ENCODE data around the gene SLC9A3.
"Not testable (repeated sequence)": the region's sequence is repeated elsewhere in the genome, so short reads cannot be mapped to it uniquely, and the experiment has no call there.

Gene SLC9A3

DNA sequence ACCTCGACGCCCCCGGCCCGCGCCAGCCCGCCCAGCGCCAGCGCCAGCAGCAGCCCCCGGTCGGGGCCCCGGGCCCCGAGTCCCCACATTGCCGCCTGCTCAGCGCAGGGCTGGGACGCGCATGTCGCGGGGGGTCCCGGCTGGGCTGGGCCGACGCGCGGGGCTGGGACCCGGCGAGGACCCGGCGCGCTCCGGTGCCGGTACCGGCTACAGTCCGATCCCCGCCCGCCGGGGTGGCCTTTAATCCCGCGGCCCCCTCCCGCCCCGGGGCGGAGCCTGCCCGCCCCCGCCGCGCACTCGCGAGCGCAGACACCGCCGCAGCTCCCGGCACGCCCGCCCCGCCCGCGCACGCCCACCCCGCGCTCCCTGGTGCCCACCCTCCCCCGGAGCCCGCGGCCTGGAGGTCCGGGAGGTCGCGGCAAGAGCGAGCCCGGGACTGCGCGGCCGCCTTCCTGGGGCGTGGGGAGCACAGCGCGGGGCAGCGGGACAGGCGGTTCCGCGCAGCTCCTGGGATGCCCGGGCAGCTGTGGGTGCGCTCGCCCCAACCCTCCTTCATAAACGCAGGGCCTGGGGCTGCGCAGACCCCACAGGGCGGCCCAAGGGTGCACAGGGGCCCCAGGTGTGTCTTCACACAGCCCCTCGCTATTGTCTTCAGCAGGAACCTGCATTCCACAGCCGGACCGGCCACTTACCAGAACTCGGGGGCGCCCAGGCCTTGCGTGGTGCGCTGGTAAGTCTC is at the start of gene SLC9A3:
SLC9A3 (minus strand) TSS at position 216 of the 739 bp plus-strand sequence.
- DNase-seq (ENCODE audit: low spot score): no peak

DNA sequence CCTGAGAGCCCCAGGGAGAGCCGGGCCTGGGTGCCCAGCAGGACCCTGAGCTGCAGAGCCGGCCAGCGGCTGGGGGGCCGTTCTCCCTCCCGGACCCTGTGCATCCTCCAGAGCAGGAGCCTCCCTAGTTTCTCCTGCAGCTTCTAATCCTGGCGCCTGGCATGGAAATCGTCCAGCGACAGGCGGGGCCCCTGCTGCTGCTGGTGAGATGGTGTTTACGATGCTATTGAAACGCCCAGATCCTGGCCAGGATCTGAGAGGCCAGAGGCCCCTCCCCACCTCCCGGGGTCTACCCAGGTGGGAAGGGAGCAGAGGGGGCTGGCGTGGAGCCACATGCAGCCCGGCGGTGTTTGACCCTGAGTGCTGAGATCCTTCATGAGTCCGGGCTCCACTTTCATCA is 49.7 kb upstream of the SLC9A3 start:
- DNase-seq (ENCODE audit: low spot score): no peak

DNA sequence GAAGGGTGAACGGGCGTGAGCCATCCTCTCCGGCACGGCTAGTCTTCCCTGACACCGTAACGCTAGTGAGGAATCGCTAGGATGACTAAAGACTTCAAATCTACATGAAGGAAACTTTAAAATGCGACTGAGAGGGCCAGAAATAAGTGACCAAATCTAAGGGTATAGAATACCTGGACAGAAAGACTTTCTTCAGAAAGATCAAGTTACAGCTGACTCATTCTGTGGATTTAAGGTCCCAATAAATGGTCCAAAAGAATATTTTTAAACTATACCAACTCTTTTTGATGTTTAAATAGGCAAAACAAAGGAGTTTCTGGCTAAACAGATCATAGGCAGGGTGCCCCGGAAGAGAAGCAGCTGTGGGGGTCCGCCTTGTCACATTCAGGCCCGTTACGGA is 49.0 kb upstream of the SLC9A3 start:
- DNase-seq (ENCODE audit: low spot score): no peak

DNA sequence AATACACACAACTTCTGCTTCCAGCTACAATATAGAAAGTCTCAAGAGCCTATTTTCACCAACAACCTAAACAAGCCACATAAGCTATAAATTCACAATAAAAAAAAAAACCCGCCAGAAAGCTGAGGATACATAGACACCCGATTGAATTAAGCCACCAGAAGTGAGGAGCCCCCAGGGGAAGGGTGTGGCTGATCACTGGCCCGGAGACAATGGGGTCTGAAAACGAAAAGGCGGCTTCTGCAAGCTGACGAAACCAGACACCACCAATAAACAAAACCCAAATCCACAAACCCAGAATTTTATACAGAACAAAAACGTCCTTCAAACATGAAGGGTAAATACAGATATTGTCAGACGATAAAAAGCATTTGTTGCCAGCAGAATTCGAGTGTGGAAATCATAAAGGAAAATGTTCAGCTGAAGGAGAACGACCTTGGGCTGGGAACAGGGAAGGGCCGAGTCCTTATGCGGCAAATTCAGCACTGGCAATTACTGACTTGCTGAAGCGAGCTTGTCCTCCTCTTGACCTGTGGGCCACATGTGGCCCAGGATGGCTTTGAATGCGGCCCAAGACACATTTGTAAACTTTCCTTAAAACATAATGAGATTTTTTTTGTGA is 48.3 kb upstream of the SLC9A3 start:
- DNase-seq (ENCODE audit: low spot score): no peak

DNA sequence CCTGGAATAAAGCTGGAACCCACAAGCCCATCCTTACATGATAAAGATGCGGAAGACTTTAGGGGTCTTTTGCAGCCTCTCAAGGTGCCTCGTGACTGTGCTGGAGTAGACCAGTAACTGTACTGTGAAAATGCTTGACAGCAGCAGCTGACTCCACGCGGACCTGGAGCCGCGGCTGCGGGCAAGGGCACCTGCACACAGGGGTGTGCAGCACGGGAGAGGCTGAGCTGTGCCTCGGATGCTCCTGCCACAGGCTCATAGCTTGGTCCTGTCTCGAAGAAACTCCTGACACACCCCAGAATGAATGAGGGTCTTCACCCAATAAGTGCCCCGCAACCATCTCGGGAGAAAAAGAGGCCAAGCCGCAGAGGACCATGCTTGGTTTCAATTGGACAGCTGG is 47.5 kb upstream of the SLC9A3 start:
- no peak for DNase-seq (ENCODE audit: low spot score)

DNA sequence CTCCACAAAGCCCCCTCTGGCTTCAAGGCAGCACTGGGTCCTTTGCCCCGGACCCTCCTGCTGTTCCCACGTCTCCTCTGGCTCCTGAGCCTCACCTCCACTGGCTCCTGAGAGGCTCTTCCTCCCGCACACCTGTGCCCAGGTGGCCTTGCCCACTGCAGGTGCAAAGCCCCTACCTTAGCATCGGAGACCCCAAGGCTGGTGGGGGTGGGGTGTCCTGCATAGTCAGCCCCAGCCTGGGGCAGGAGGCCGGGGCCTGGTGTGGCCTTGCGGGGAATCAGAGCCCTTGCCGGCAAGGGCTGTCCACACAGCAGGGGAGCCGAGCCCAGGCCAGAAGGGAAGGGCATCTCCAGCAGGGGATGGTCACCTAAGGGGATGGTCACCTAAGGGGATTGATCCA is 46.6 kb upstream of the SLC9A3 start:
- DNase-seq (ENCODE audit: low spot score): no peak

DNA sequence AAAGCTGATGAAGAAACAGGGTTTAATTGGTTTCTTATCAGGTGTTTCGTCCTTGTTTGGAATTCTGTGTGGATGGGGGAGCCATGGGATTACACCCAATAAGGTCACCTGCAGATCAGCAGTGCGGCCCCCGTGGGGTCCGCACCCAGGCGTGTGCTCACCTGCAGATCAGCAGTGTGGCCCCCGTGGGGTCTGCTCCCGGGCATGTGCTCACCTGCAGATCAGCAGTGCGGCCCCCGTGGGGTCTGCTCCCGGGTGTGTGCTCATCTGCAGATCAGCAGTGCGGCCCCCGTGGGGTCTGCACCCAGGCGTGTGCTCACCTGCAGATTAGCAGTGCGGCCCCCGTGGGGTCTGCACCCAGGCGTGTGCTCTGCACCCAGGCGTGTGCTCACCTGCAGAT is 46.2 kb upstream of the SLC9A3 start:
- no peak for DNase-seq (ENCODE audit: low spot score)

DNA sequence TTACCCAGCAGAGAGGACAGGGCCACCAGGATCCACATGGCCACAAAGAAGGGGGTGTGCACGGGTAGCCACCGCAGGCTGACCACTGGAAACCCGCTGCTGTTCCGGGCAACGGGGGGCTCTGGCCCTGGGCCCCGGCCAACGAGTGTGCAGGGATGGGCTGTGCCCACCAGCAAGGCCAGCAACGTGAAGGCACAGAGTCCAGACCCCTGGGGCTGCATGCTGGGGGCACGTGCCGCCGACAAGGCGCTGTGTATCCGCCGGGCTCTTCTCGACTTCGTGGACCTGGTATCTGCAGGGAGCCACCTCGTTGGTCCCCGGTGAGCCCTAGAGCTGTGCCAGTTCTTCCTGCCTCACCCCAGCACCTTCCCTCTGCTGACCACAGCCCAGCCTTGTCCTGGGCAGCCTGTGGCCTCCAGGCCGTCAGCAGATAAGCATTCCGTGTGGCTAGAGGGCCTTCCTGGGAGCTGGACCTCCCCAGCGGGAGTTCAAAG is 45.7 kb upstream of the SLC9A3 start:
- no peak for DNase-seq (ENCODE audit: low spot score)

DNA sequence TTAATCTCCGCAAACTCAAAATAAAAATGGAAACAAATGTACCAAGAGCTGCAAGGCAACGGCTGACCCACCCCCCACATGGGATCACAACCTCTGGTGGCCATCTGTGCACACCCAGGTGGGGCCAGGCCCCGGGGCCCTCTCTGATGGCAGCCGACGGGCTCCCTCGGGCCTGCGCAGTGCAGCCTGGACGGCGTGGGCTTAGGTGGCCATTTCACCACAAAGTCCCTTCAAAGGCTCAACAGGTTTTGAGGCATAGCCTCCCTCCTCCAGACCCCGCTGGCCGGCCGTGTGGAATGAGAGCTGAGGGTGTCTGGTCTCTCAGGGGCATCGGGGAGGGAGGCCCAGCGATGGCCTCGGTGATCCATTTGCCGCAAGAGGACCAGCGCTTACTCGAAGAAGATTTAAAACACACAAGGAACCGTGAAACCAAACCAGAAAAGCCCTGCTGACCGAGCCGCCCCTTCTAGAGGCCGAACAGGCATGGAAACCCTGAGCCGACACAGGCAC is 45.2 kb upstream of the SLC9A3 start:
- DNase-seq (ENCODE audit: low spot score): no peak

DNA sequence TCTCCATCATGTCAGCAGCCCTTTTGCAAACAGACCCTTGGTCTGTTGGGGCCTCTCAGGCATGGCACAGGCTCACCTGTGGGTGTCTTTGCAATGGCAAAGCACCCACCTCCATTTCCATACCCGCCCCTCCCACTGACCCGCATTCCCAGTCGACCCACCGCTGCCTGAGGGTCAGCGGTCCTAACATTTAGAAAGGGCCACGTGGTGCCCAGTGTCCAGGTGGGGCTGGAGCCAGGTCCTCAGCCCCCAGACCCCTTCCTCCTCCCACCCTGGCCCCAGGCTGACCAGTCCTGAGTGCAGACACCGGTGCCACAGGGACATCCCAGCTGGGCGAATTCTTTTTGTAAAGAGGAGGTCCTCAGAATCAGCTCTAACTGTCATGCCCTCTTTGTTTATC is 44.6 kb upstream of the SLC9A3 start:
- DNase-seq (ENCODE audit: low spot score): no peak

DNA sequence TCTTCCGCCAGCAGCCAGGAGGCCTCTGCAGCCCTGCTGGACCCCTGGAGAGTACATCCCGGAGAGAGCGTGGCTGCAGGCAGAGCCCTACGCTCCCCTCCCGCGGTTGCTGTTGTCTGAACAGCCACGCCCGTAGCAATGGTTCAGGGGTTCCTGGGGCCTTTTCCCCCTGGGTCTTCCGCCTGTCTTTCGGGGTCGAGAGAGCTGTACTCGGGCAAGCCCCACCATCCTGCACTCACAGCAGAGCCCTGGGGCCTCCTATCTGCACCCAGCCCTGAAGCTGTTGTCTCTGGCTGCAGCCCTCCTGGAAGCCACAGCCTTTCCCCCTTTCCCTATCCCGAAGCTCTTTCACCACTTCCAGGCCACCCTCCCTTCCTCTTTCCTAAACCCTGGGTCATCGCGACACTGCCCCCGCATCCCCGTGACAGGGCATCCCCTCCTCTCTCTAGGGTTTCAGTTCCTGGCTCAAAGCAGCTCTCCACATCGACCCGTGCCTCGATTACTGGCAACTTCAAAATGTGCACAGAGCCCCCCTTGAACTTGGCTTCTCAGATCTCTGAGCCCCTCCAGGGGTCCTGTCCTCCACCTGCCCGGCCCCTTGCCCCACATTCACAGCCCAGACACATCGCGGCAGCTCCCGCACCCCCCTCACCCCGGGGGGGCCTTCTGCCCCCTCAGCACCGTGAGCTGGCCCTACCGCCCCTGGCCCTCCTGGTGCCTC is 44.0 kb upstream of the SLC9A3 start:
- no peak for DNase-seq (ENCODE audit: low spot score)

DNA sequence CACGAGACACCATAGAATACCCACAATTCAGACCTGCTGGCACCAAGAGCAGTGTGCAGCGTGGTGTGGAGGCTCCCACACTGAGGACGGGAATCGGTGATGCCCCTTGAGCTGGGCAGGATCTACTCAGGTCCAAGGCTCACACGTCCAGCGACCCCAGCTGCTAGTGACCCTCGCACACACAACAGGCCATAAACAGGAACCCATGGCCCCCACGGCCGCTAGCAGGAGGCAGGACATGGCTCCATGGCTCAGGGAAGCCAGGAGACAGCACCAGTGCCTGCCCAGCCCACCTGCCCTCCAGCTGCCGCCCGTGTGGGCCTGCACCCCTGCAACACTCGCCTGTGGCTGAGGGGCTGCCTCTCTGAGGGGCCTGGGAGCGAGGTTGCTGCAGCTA is 43.4 kb upstream of the SLC9A3 start:
- DNase-seq (ENCODE audit: low spot score): no peak

DNA sequence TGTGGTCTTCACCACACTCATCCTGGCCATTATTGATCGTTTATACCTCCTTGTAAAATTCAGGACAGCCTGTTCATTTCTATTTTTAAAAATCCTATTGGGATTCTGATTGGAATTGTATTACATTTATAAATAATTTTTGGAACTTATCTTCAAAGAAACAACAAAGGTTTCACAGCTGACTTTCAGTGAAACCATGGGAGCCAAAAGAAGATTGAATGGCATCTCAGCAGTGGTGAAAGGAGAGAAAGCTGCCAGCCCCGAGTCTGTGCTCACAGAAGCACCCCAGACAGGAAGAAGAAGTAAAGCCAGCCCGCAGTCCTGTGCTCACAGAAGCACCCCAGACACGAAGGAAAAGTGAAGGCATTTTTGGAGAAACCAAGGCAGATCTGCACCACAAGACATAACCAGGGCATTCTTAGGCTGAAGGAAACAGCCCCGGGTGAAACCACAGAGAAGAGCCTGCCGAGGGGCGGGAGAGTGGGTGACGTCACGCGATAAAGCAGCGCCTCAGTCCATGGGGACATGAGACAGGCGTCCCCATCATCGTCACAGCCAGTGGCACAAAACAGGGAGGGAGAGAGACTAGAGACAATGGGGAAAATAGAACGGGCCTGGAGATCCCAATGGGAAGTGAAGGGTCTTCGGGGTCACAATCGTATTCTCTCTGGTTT is 42.5 kb upstream of the SLC9A3 start:
- DNase-seq (ENCODE audit: low spot score): no peak

DNA sequence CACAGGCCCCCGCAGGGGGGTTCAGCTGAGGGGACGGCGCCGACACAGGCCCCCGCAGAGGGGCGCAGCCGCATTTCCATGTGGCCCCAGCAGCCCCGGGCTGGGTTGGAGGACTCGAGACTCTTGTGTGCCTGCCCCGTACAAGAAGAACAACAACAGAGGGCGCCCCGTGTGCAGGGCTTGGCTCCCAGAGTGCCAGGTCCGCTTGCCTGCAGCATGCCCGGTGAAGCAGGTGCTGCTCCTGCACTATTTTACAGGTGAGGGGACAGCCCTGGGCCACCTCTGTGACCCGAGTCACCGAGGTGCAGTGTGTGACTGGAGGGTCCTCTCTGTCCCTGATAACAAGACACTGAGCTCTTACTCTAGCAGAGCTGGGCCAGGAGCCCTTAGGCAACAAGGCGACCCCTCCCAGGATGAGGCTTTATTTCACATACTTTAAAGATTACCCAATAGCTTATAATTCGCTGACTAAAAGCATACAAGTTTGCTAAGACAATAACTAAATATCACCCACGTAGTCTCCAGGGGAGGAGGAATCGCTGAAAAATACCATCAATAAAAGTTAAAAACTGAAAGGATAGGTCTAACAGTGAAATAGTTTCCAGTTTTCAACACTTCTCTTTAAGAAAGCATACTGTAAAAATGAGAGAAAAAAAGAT is 41.7 kb upstream of the SLC9A3 start:
- no peak for DNase-seq (ENCODE audit: low spot score)

DNA sequence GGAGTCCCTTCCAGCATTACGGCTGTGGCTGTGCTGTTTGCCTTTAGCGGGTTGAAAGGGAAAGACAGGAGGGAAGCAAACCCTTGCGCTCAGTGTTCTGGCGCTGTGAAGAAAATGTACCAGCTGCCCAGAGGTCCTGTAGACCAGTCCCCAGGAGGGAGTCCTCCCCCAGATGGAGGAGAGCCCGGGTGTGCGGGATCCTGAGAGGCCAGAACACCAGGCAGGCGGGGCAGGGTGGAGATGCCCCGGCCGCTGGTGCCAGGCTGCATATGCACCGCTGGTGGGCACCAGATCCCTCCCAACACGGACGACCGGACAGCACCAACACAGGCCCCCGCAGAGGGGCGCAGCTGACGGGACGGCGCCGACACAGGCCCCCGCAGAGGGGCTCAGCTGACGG is 37.2 kb upstream of the SLC9A3 start:
- no peak for DNase-seq (ENCODE audit: low spot score)

DNA sequence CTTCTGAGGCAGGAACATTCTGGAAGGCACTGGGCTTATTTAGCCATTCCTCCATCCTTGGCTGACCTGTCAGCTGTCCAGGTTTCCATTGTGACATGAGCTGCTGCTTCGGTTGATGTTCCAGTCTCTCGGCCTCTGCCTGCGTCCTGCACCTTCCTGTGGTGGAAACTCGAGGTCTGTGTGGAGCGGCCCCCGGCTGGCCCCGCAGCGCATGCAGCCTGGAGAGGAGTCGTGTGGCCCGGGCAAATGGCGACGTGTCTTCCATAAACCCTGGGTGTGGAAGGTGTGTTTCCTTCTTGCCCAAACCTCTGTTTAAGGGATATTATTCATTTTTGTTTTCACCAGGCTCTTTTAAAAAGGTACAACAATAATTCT is 36.5 kb upstream of the SLC9A3 start:
- DNase-seq (ENCODE audit: low spot score): no peak

DNA sequence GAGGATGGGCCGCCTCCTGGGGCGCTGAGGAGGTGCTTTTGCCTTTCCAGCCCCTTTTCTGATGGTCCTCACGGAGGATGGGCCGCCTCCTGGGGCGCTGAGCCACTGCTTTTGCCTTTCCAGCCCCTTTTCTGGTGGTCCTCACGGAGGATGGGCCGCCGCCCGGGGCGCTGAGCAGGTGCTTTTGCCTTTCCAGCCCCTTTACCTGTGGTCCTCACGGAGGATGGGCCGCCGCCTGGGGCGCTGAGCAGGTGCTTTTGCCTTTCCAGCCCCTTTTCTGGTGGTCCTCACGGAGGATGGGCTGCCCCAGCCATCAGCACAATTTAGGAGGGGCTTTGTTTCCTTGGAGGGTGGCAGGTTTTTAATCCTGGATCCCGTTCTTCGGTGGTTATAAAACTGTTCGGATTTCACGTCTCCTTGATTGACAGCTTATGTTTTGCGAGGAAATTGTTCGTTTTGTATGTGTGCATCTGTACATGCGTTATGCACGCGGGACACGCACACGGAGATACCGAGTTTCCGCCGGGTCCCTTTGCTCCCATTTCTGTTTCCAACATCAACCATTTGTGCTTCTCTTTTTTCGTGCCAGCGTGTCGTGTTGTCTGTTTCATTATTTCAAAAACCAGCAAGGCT is 34.7 kb upstream of the SLC9A3 start:
- DNase-seq (ENCODE audit: low spot score): no peak

DNA sequence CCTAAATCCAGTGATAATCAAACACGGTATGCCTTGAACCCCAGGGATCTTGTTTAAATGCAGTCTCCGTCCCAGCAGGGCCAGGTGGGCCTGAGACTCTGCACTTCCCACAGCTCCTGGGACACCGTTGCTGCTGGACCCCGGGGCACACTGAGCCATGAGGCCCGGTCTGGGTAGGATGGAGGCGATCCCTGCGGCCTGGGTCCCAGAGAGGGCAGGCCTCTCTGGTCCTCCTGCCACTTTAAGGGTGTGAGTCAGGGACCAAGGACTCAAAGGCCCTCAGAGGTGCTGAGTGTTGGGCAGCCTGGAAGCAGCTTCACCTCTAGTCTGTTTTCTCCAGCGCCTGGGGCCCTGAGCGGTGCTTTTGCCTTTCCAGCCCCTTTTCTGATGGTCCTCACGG is 34.1 kb upstream of the SLC9A3 start:
- no peak for DNase-seq (ENCODE audit: low spot score)

DNA sequence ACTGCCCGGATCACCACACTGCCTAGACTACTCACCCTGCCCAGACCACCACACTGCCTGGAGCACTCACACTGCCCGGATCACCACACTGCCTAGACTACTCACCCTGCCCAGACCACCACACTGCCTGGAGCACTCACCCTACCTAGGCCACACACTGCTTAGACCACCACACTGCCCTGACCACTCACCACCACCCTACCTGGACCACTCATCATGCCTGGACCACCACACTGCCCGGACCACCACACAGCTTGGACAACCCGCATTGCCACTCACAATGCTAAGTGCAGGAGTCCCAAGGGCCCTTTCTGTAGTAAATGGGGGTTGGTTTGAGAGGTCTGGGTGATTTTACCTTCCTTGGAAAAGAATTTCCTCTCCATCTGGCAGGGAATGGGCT is 33.7 kb upstream of the SLC9A3 start:
- DNase-seq (ENCODE audit: low spot score): not testable (repeated sequence)

DNA sequence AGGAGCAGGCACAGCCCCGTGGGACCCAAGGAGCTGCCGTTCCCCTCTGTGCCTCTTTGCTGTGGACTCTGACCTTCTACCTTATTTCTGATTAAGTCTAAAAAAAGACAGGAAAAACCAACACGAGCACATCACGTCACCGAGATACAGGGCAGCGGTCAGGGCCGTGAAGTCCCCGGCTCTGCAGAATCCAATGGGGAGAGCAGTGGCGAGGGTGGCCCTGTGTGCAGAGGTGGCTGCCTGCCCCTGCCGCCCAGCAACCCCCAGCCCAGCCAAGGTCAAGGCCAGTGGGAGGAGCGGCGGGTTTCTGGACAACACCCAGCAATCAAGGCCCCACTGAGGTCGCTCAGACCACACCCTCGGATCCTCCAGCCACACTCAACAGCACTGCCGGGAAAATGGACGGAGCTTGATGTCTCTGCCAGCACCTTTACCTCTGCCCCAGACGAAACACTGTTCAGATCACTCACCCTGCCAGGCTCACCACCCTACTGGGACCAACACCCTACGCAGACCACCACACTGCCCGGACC is 32.7 kb upstream of the SLC9A3 start:
- no peak for DNase-seq (ENCODE audit: low spot score)

DNA sequence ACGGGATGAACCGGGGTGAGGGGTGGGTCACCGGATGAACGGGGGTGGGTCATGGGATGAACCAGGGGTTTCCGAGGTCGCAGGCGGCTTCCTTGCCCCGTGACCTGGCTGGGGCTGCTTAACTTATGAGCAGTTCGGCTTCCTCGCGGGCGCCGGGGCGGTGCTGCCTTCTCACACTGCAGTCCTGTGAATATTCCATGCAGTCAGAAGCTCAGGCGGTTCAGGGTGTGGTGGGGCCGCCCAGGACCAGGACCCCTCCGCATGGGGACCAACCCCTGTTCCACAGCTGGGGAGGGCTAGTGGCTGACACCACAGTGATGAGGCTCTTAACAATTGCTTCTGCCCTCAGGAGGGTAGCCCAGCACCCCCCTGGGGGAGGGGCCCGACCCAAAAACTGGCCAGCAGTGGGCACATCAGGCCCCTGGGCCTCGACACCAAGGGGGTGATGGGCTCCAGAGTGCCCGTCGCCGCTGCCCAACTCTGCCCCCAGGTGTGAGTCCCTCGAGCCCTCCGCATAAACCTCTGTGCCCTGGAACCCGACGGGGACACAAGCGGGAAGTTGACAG is 30.9 kb upstream of the SLC9A3 start:
- no peak for DNase-seq (ENCODE audit: low spot score)

Data from COLO829 (cell line).